Measurements from ENCODE around the gene LMO4. TPM values are rescaled to one million over a fixed set of nuclear protein-coding genes. Genes with fewer than 3 reads are reported as not detected.

The LMO4 gene
- total RNA-seq, 1 donor from 2014 or later: 37.1 TPM

- Mint-ChIP-seq H3K27ac (peak overlapping the region; percentile 93), H3K27me3 (no peaks in the 10 kb centered on the region), H3K4me1 (peaks cover 62% of the 10 kb centered on the region), H3K36me3 (ENCODE audit: low read depth) (peaks cover 24% of the 10 kb centered on the region), H3K4me3 (peak overlapping the region; percentile 89), H3K9me3 (no peaks in the 10 kb centered on the region)
- ATAC-seq (ENCODE audit: low read depth) (peak; percentile 65), DNase-seq (peak; percentile 69)
- CTCF ChIA-PET: interaction anchor here (0.6 to 2.0 kb wide), 6 partner anchors 9 to 619 kb away, joined by 3 to 12 read pairs (median 8); no protein-coding TSS in a partner anchor
- intact Hi-C loops (cut with micrococcal nuclease): loop anchor here (2.0 to 10.0 kb wide), 2 partner anchors 281 to 719 kb away; no protein-coding TSS in a partner anchor
- POLR2A ChIA-PET: interaction anchor here (0.6 to 2.9 kb wide), 14 partner anchors 9 to 1350 kb away, joined by 3 to 20 read pairs (median 4); partner anchors contain the start of genes HS2ST1, PKN2 and SELENOF
- TF ChIP-seq CTCF (IDR thresholded peaks at IDR 0.05): no peak
Observed at GRCh38 chr1:87335175-87335884, 6.7 kb downstream of the LMO4 start.

- DNase-seq: no peak
- peak overlapping the region; percentile 17 for H3K4me3 Mint-ChIP-seq
- ChIA-PET POLR2A (interaction anchor here (0.6 to 2.9 kb wide), 4 partner anchors 9 to 617 kb away, joined by 3 to 14 read pairs (median 6); partner anchors contain the start of gene LMO4), CTCF (interaction anchor here (1.3 to 2.0 kb wide), 2 partner anchors 10 to 617 kb away, joined by 9 to 12 read pairs; no protein-coding TSS in a partner anchor)
- H3K4me1 Mint-ChIP-seq: peaks cover 54% of the 10 kb centered on the region
- no peaks in the 10 kb centered on the region for H3K27me3 Mint-ChIP-seq
- peaks cover 33% of the 10 kb centered on the region for H3K36me3 Mint-ChIP-seq (ENCODE audit: low read depth)
- no peaks in the 10 kb centered on the region for H3K9me3 Mint-ChIP-seq
- TF ChIP-seq CTCF (IDR thresholded peaks at IDR 0.05): no peak
- ATAC-seq (ENCODE audit: low read depth): no peak
- intact Hi-C loops (cut with micrococcal nuclease): loop anchor here (10.0 kb wide), 1 partner anchor 282 kb away; no protein-coding TSS in a partner anchor
- H3K27ac Mint-ChIP-seq: peak overlapping the region; percentile 93
Observed at GRCh38 chr1:87336623-87337067, 8.0 kb downstream of the LMO4 start.

- no peak for TF ChIP-seq CTCF (IDR thresholded peaks at IDR 0.05)
- ATAC-seq (ENCODE audit: low read depth): no peak
- Mint-ChIP-seq H3K27ac (no peak overlapping the region), H3K4me1 (peaks cover 45% of the 10 kb centered on the region), H3K27me3 (no peaks in the 10 kb centered on the region), H3K4me3 (no peak overlapping the region), H3K36me3 (ENCODE audit: low read depth) (peaks cover 43% of the 10 kb centered on the region), H3K9me3 (no peaks in the 10 kb centered on the region)
- CTCF ChIA-PET: no interaction called here
- DNase-seq: no peak
- POLR2A ChIA-PET: interaction anchor here (0.6 to 1.6 kb wide), 2 partner anchors 10 to 88 kb away, joined by 3 to 8 read pairs; partner anchors contain the start of gene LMO4
- intact Hi-C loops (cut with micrococcal nuclease): loop anchor here (10.0 kb wide), 1 partner anchor 283 kb away; no protein-coding TSS in a partner anchor
Observed at GRCh38 chr1:87337606-87338005, 8.9 kb downstream of the LMO4 start.

GRCh38 chr1:87338566-87338965 is 9.9 kb downstream of the LMO4 start:
- POLR2A ChIA-PET: no interaction called here
- no peaks in the 10 kb centered on the region for H3K27me3 Mint-ChIP-seq
- peaks cover 36% of the 10 kb centered on the region for H3K4me1 Mint-ChIP-seq
- H3K9me3 Mint-ChIP-seq: no peaks in the 10 kb centered on the region
- H3K4me3 Mint-ChIP-seq: no peak overlapping the region
- TF ChIP-seq CTCF (IDR thresholded peaks at IDR 0.05): no peak
- intact Hi-C loops (cut with micrococcal nuclease): loop anchor here (10.0 kb wide), 1 partner anchor 284 kb away; no protein-coding TSS in a partner anchor
- DNase-seq (no peak), ATAC-seq (ENCODE audit: low read depth) (no peak)
- no peak overlapping the region for H3K27ac Mint-ChIP-seq
- H3K36me3 Mint-ChIP-seq (ENCODE audit: low read depth): peaks cover 49% of the 10 kb centered on the region
- CTCF ChIA-PET: no interaction called here

GRCh38 chr1:87344231-87344630 is 15.6 kb downstream of the LMO4 start:
- no peak overlapping the region for H3K27ac Mint-ChIP-seq
- intact Hi-C loops (cut with micrococcal nuclease): no loop called here
- DNase-seq (no peak), ATAC-seq (ENCODE audit: low read depth) (no peak)
- no peaks in the 10 kb centered on the region for H3K9me3 Mint-ChIP-seq
- H3K4me1 Mint-ChIP-seq: peaks cover 11% of the 10 kb centered on the region
- POLR2A ChIA-PET: interaction anchor here (1.9 to 3.3 kb wide), 2 partner anchors 9 to 16 kb away, joined by 4 to 20 read pairs; partner anchors contain the start of gene LMO4
- H3K36me3 Mint-ChIP-seq (ENCODE audit: low read depth): peaks cover 79% of the 10 kb centered on the region
- TF ChIP-seq CTCF (IDR thresholded peaks at IDR 0.05): no peak
- H3K27me3 Mint-ChIP-seq: no peaks in the 10 kb centered on the region
- no peak overlapping the region for H3K4me3 Mint-ChIP-seq
- CTCF ChIA-PET: interaction anchor here (0.7 kb wide), 1 partner anchor 14 kb away, joined by 3 read pairs; no protein-coding TSS in a partner anchor
